ENCODE results near the gene CLDND2. TPM values are rescaled to one million over a fixed set of nuclear protein-coding genes. Genes with fewer than 3 reads are reported as not detected.
A peak's percentile ranks its signal among the peaks of the same experiment; 100 is the strongest.

Gene CLDND2
- total and polyA plus RNA-seq, 2 donors (not counting 1 experiment from before 2014, with no cell fraction given): not detected

- DNase-seq (ENCODE audit: low read depth in 2 of 2): no peak
- Histone ChIP-seq H3K36me3 (ENCODE audit: control insufficient read depth, insufficient read depth, low read length) (peaks cover 4% of the 10 kb centered on the region), H3K4me2 (ENCODE audit: extremely low read depth, insufficient read depth, low read length) (no peak overlapping the region), H3K4me1 (ENCODE audit: control insufficient read depth, extremely low read depth, insufficient read depth, low read length) (no peaks in the 10 kb centered on the region), H3K79me2 (ENCODE audit: control insufficient read depth, insufficient read depth, low read length) (no peaks in the 10 kb centered on the region), H3K27ac (ENCODE audit: insufficient read depth, low read length) (peak overlapping the region; percentile 43), H3K9me3 (ENCODE audit: control insufficient read depth, insufficient read depth, low read depth, low read length) (no peaks in the 10 kb centered on the region), H3K27me3 (ENCODE audit: control insufficient read depth, insufficient read depth, low read length) (no peaks in the 10 kb centered on the region), H4K20me1 (ENCODE audit: control insufficient read depth, extremely low read depth, insufficient read depth, low read length) (no peaks in the 10 kb centered on the region), H3K9ac (ENCODE audit: insufficient read depth, low read length) (no peak overlapping the region), H3K4me3 (replicated peaks in 1 of 4; ENCODE audit: control extremely low read depth in 1 of 4, insufficient read depth in 1 of 4, low read depth in 3 of 4, low read length in 4 of 4) (no peak overlapping the region), H2AFZ (ENCODE audit: low read length) (no peak overlapping the region)
- no peak for TF ChIP-seq CTCF (conservative IDR thresholded peaks at IDR 0.05 in 1 of 2, IDR thresholded peaks at IDR 0.05 in 1 of 2; ENCODE audit: low read depth in 1 of 2, low read length in 2 of 2)
- no peak for TF ChIP-seq EZH2 (IDR thresholded peaks at IDR 0.05; ENCODE audit: low read length, missing control alignments)
Measured at GRCh38 chr19:51351266-51351990, 17.4 kb downstream of the CLDND2 start.

- H3K4me2 ChIP-seq (ENCODE audit: extremely low read depth, insufficient read depth, low read length): no peak overlapping the region
- no peak overlapping the region for H3K9ac ChIP-seq (ENCODE audit: insufficient read depth, low read length)
- DNase-seq (ENCODE audit: low read depth in 2 of 2): no peak
- no peaks in the 10 kb centered on the region for H3K4me1 ChIP-seq (ENCODE audit: control insufficient read depth, extremely low read depth, insufficient read depth, low read length)
- H3K36me3 ChIP-seq (ENCODE audit: control insufficient read depth, insufficient read depth, low read length): peaks cover 4% of the 10 kb centered on the region
- TF ChIP-seq CTCF (conservative IDR thresholded peaks at IDR 0.05 in 1 of 2, IDR thresholded peaks at IDR 0.05 in 1 of 2; ENCODE audit: low read depth in 1 of 2, low read length in 2 of 2) (no peak), EZH2 (IDR thresholded peaks at IDR 0.05; ENCODE audit: low read length, missing control alignments) (no peak)
- no peak overlapping the region for H3K27ac ChIP-seq (ENCODE audit: insufficient read depth, low read length)
- no peak overlapping the region for H3K4me3 ChIP-seq (replicated peaks in 1 of 4; ENCODE audit: control extremely low read depth in 1 of 4, insufficient read depth in 1 of 4, low read depth in 3 of 4, low read length in 4 of 4)
- H4K20me1 ChIP-seq (ENCODE audit: control insufficient read depth, extremely low read depth, insufficient read depth, low read length): no peaks in the 10 kb centered on the region
- H3K79me2 ChIP-seq (ENCODE audit: control insufficient read depth, insufficient read depth, low read length): no peaks in the 10 kb centered on the region
- H3K9me3 ChIP-seq (ENCODE audit: control insufficient read depth, insufficient read depth, low read depth, low read length): no peaks in the 10 kb centered on the region
- H2AFZ ChIP-seq (ENCODE audit: low read length): no peak overlapping the region
- no peaks in the 10 kb centered on the region for H3K27me3 ChIP-seq (ENCODE audit: control insufficient read depth, insufficient read depth, low read length)
Measured at GRCh38 chr19:51347209-51347928, 21.4 kb downstream of the CLDND2 start.

GRCh38 chr19:51346742-51347141 lies 22.1 kb downstream of the CLDND2 start:
- Histone ChIP-seq H3K9ac (ENCODE audit: insufficient read depth, low read length) (no peak overlapping the region), H3K36me3 (ENCODE audit: control insufficient read depth, insufficient read depth, low read length) (peaks cover 4% of the 10 kb centered on the region), H3K79me2 (ENCODE audit: control insufficient read depth, insufficient read depth, low read length) (no peaks in the 10 kb centered on the region), H4K20me1 (ENCODE audit: control insufficient read depth, extremely low read depth, insufficient read depth, low read length) (no peaks in the 10 kb centered on the region), H3K4me1 (ENCODE audit: control insufficient read depth, extremely low read depth, insufficient read depth, low read length) (no peaks in the 10 kb centered on the region), H3K27ac (ENCODE audit: insufficient read depth, low read length) (no peak overlapping the region), H3K4me3 (replicated peaks in 1 of 4; ENCODE audit: control extremely low read depth in 1 of 4, insufficient read depth in 1 of 4, low read depth in 3 of 4, low read length in 4 of 4) (no peak overlapping the region), H2AFZ (ENCODE audit: low read length) (no peak overlapping the region), H3K9me3 (ENCODE audit: control insufficient read depth, insufficient read depth, low read depth, low read length) (no peaks in the 10 kb centered on the region), H3K4me2 (ENCODE audit: extremely low read depth, insufficient read depth, low read length) (no peak overlapping the region), H3K27me3 (ENCODE audit: control insufficient read depth, insufficient read depth, low read length) (no peaks in the 10 kb centered on the region)
- DNase-seq (ENCODE audit: low read depth in 2 of 2): no peak
- TF ChIP-seq EZH2 (IDR thresholded peaks at IDR 0.05; ENCODE audit: low read length, missing control alignments) (no peak), CTCF (conservative IDR thresholded peaks at IDR 0.05 in 1 of 2, IDR thresholded peaks at IDR 0.05 in 1 of 2; ENCODE audit: low read depth in 1 of 2, low read length in 2 of 2) (no peak)

All from fibroblast of lung (primary cell).